GM10248 (cell line): ENCODE data around the gene GREB1.

Experiments
- CTCF ChIA-PET: fragments of 300-600 bp; sonication (Branson Sonifier 250); formaldehyde crosslinking; extraction: SDS; loops from one replicate; lab custom pipeline; 2021; ENCODE audit warnings: antibody characterized with exemption; lab: Yijun Ruan, JAX
- POLR2A ChIA-PET: fragments of 350-650 bp; sonication (Branson Sonifier 250); formaldehyde crosslinking; extraction: SDS; loops from one replicate; lab custom pipeline; 2020; ENCODE audit warnings: antibody characterized with exemption; lab: Yijun Ruan, JAX
- DNase-seq: peaks from one replicate; pipeline ENCODE4 v3.0.0; 2012; ENCODE audit errors: extremely low spot score
- CTCF ChIP-seq: IDR thresholded peaks from 2 replicates; pipeline ENCODE4 v1.5.1; 2012; ENCODE audit warnings: mild to moderate bottlenecking, low read depth; ENCODE audit errors: extremely low read depth, missing control alignments, control extremely low read depth

Gene GREB1

GRCh38 chr2:11554399-11554716, 20.5 kb downstream of the GREB1 start:
- ChIA-PET POLR2A (no interaction called here), CTCF (interaction anchor here (2.3 kb wide), 1 partner anchor 29 kb away, joined by 8 read pairs; no protein-coding TSS in a partner anchor)
- no peak for TF ChIP-seq CTCF
- no peak for DNase-seq

GRCh38 chr2:11556101-11556806, 22.4 kb downstream of the GREB1 start:
- CTCF ChIA-PET, result interaction anchor here (1.4 kb wide), 1 partner anchor 25 kb away, joined by 3 read pairs; no protein-coding TSS in a partner anchor

GRCh38 chr2:11558214-11558886, 24.5 kb downstream of the GREB1 start:
- CTCF ChIA-PET, result interaction anchor here (0.9 to 1.5 kb wide), 4 partner anchors 11 to 426 kb away, joined by 3 to 5 read pairs (median 4); no protein-coding TSS in a partner anchor
- no peak for DNase-seq
- POLR2A ChIA-PET, result no interaction called here
- no peak for TF ChIP-seq CTCF

More at GRCh38 chr2:11556101-11556806, 22.4 kb downstream of the GREB1 start:
- DNase-seq, result no peak
- POLR2A ChIA-PET, result no interaction called here
- no peak for TF ChIP-seq CTCF

- no peak for DNase-seq
- POLR2A ChIA-PET, result no interaction called here
- TF ChIP-seq CTCF, result no peak
- CTCF ChIA-PET, result interaction anchor here (0.9 to 1.5 kb wide), 2 partner anchors 23 to 25 kb away, joined by 3 to 5 read pairs; no protein-coding TSS in a partner anchor
These were observed 25.4 kb downstream of the GREB1 start for GRCh38 chr2:11559066-11559785.

GRCh38 chr2:11559786-11560155, 25.9 kb downstream of the GREB1 start:
- POLR2A ChIA-PET, result no interaction called here
- CTCF ChIA-PET, result interaction anchor here (1.5 kb wide), 1 partner anchor 23 kb away, joined by 3 read pairs; no protein-coding TSS in a partner anchor
- TF ChIP-seq CTCF, result no peak
- no peak for DNase-seq

GRCh38 chr2:11560806-11561205, 27.0 kb downstream of the GREB1 start:
- CTCF ChIA-PET, result interaction anchor here (1.1 to 6.0 kb wide), 2 partner anchors 19 to 22 kb away, joined by 3 to 59 read pairs; no protein-coding TSS in a partner anchor
- POLR2A ChIA-PET, result no interaction called here
- DNase-seq, result no peak
- no peak for TF ChIP-seq CTCF
